Measurements from ENCODE around the gene PPDPF.

Gene PPDPF

GRCh38 chr20:63491078-63491477 lies 29.5 kb upstream of the PPDPF start:
- no peak overlapping the region for H2AFZ ChIP-seq
- no peaks in the 10 kb centered on the region for H3K9me3 ChIP-seq (ENCODE audit: control insufficient read depth, low read length)
- no peak overlapping the region for H3K9ac ChIP-seq
- H3K27ac ChIP-seq = no peak overlapping the region
- H3K36me3 ChIP-seq (ENCODE audit: control insufficient read depth, insufficient read depth, low read length) = no peaks in the 10 kb centered on the region
- no peaks in the 10 kb centered on the region for H3K27me3 ChIP-seq (ENCODE audit: control insufficient read depth, insufficient read depth, low read length)
- no peak for TF ChIP-seq CTCF (IDR thresholded peaks at IDR 0.05)
- H3K4me1 ChIP-seq = no peaks in the 10 kb centered on the region
- H3K4me2 ChIP-seq (ENCODE audit: low read length) = no peak overlapping the region
- no peaks in the 10 kb centered on the region for H3K79me2 ChIP-seq
- H3K4me3 ChIP-seq (ENCODE audit: low read depth, low read length) = no peak overlapping the region

GRCh38 chr20:63491635-63492230 lies 28.8 kb upstream of the PPDPF start:
- TF ChIP-seq CTCF (IDR thresholded peaks at IDR 0.05) = no peak
- H3K9ac ChIP-seq = no peak overlapping the region
- no peak overlapping the region for H3K4me2 ChIP-seq (ENCODE audit: low read length)

GRCh38 chr20:63492518-63492917 lies 28.0 kb upstream of the PPDPF start:
- Histone ChIP-seq H3K9ac (no peak overlapping the region), H3K27ac (no peak overlapping the region), H3K4me3 (ENCODE audit: low read depth, low read length) (no peak overlapping the region), H3K4me1 (peaks cover 3% of the 10 kb centered on the region), H3K4me2 (ENCODE audit: low read length) (no peak overlapping the region), H3K27me3 (ENCODE audit: control insufficient read depth, insufficient read depth, low read length) (no peaks in the 10 kb centered on the region), H3K36me3 (ENCODE audit: control insufficient read depth, insufficient read depth, low read length) (no peaks in the 10 kb centered on the region), H3K79me2 (no peaks in the 10 kb centered on the region), H2AFZ (no peak overlapping the region), H3K9me3 (ENCODE audit: control insufficient read depth, low read length) (no peaks in the 10 kb centered on the region)
- no peak for TF ChIP-seq CTCF (IDR thresholded peaks at IDR 0.05)

More at GRCh38 chr20:63491635-63492230, 28.8 kb upstream of the PPDPF start:
- Histone ChIP-seq H2AFZ (no peak overlapping the region), H3K4me3 (ENCODE audit: low read depth, low read length) (no peak overlapping the region), H3K79me2 (no peaks in the 10 kb centered on the region), H3K27ac (no peak overlapping the region), H3K36me3 (ENCODE audit: control insufficient read depth, insufficient read depth, low read length) (no peaks in the 10 kb centered on the region), H3K4me1 (no peaks in the 10 kb centered on the region), H3K9me3 (ENCODE audit: control insufficient read depth, low read length) (no peaks in the 10 kb centered on the region), H3K27me3 (ENCODE audit: control insufficient read depth, insufficient read depth, low read length) (no peaks in the 10 kb centered on the region)

GRCh38 chr20:63492982-63493381 lies 27.6 kb upstream of the PPDPF start:
- no peak overlapping the region for H3K4me2 ChIP-seq (ENCODE audit: low read length)
- no peaks in the 10 kb centered on the region for H3K79me2 ChIP-seq
- no peak overlapping the region for H3K4me3 ChIP-seq (ENCODE audit: low read depth, low read length)
- no peaks in the 10 kb centered on the region for H3K27me3 ChIP-seq (ENCODE audit: control insufficient read depth, insufficient read depth, low read length)
- H3K9ac ChIP-seq = no peak overlapping the region
- no peak overlapping the region for H3K27ac ChIP-seq
- no peak for TF ChIP-seq CTCF (IDR thresholded peaks at IDR 0.05)
- no peaks in the 10 kb centered on the region for H3K36me3 ChIP-seq (ENCODE audit: control insufficient read depth, insufficient read depth, low read length)
- H3K4me1 ChIP-seq = peaks cover 3% of the 10 kb centered on the region
- H3K9me3 ChIP-seq (ENCODE audit: control insufficient read depth, low read length) = no peaks in the 10 kb centered on the region
- H2AFZ ChIP-seq = no peak overlapping the region

- no peak for TF ChIP-seq CTCF (IDR thresholded peaks at IDR 0.05)
- Histone ChIP-seq H3K4me1 (peaks cover 3% of the 10 kb centered on the region), H3K9me3 (ENCODE audit: control insufficient read depth, low read length) (no peaks in the 10 kb centered on the region), H2AFZ (no peak overlapping the region), H3K36me3 (ENCODE audit: control insufficient read depth, insufficient read depth, low read length) (no peaks in the 10 kb centered on the region), H3K27ac (no peak overlapping the region), H3K4me3 (ENCODE audit: low read depth, low read length) (no peak overlapping the region), H3K79me2 (no peaks in the 10 kb centered on the region), H3K4me2 (ENCODE audit: low read length) (no peak overlapping the region), H3K27me3 (ENCODE audit: control insufficient read depth, insufficient read depth, low read length) (no peaks in the 10 kb centered on the region), H3K9ac (no peak overlapping the region)
These were observed 27.0 kb upstream of the PPDPF start for GRCh38 chr20:63493563-63494020.
